ENCODE measurements around the gene NUP210L. TPM values are rescaled to one million over a fixed set of nuclear protein-coding genes. Genes with fewer than 3 reads are reported as not detected.

Gene NUP210L
- total RNA-seq, 1 experiment from 2014 or later = 0.10 TPM

GRCh38 chr1:154167461-154167860 lies 12.6 kb upstream of the NUP210L start:
- H3K4me3 ChIP-seq (replicated peaks in 1 of 2; ENCODE audit: low read depth in 1 of 2, low read length in 2 of 2) = no peak overlapping the region
- H3K4me2 ChIP-seq (ENCODE audit: low read length) = no peak overlapping the region
- no peak overlapping the region for H3K27ac ChIP-seq (ENCODE audit: low read depth, low read length)
- peaks cover 90% of the 10 kb centered on the region for H3K79me2 ChIP-seq (ENCODE audit: insufficient read depth, low read length)
- H4K20me1 ChIP-seq (ENCODE audit: insufficient read depth) = peaks cover 3% of the 10 kb centered on the region; the same call in 1 of the 2 replicates
- no peaks in the 10 kb centered on the region for H3K27me3 ChIP-seq (ENCODE audit: insufficient read depth, low read length)
- no TSS peak for BruUV-seq (replicated peaks)
- no peaks in the 10 kb centered on the region for H3K9me3 ChIP-seq (ENCODE audit: control insufficient read depth in 1 of 2, insufficient read depth in 1 of 2, low read depth in 1 of 2, low read length in 2 of 2)
- intact Hi-C loops (cut with micrococcal nuclease) = no loop called here
- no peak overlapping the region for H3K9ac ChIP-seq (ENCODE audit: low read length)
- no peaks in the 10 kb centered on the region for H3K4me1 ChIP-seq (ENCODE audit: control insufficient read depth in 1 of 2, insufficient read depth in 2 of 2, low read length in 2 of 2)
- no peak for ATAC-seq
- RAD21 ChIA-PET (ENCODE audit: low non-redundant PET in 1 of 2, low total read pairs in 2 of 2, uncharacterized antibody in 2 of 2, unreplicated experiment in 2 of 2) = no interaction called here
- H3K36me3 ChIP-seq (ENCODE audit: control insufficient read depth in 1 of 2, insufficient read depth in 2 of 2, low read length in 2 of 2) = peaks cover 68 to 91% of the 10 kb centered on the region in 2 experiments
- no peaks in the 10 kb centered on the region for H3K9me2 ChIP-seq (ENCODE audit: insufficient read depth)
- TF ChIP-seq CBX3 (IDR thresholded peaks at IDR 0.05; ENCODE audit: low read depth) (no peak), CTCF (IDR thresholded peaks at IDR 0.05 in 2 of 3, conservative IDR thresholded peaks at IDR 0.05 in 1 of 3; ENCODE audit: borderline replicate concordance in 1 of 3, insufficient read depth in 1 of 3, low read depth in 2 of 3, low read length in 2 of 3) (no peak), MAX (IDR thresholded peaks at IDR 0.05) (no peak), REST (IDR thresholded peaks at IDR 0.05; ENCODE audit: low read depth) (no peak), ATF3 (IDR thresholded peaks at IDR 0.05) (no peak), ZBTB33 (IDR thresholded peaks at IDR 0.05; ENCODE audit: extremely low read depth, insufficient replicate concordance, low read length) (no peak), EZH2phosphoT487 (IDR thresholded peaks at IDR 0.05; ENCODE audit: borderline replicate concordance) (no peak)
- POLR2A ChIA-PET = no interaction called here
- H2AFZ ChIP-seq (ENCODE audit: low read depth, low read length, poor library complexity, severe bottlenecking) = no peak overlapping the region
- no peak for DNase-seq (ENCODE audit: low read depth, low spot score)
- CTCF ChIA-PET = no interaction called here
